Measurements from ENCODE around the gene JMJD4.
"Not testable (repeated sequence)": the region's sequence is repeated elsewhere in the genome, so short reads cannot be mapped to it uniquely, and the experiment has no call there.

The JMJD4 gene

DNA sequence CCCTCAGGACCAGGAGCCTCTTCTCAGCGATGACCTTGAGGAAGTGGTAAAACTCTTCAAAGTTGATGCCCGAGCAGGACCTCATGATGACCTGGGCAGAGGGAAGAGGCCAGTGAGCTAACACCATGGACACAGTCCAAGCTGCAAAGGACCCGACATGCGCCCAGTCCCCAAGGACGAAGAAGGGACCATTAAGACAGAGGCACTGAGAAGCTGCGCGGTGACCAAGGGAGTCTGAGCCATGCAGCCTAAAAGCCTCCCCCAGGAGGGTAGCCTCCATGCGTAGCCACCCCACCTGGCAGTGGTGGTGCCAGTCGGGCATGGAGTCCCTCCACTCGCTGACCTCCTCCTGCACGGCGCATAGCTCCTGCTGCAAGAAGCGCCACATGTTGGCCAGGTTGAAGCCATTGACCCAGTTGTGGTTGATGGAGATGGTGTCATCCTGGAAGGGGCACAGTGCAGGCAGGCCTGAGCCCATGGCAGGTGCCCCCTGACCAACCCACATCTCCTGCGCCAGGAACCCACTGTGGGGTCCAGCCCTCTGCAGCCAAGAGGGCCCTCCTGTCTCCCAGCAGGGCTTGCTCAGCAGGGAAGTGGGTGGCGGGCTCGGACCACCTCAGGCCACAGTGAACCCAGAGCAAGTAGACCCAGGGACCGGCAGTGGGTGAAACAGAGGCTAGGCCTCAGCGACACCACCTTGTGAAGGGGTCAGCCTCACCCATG, 2.4 kb downstream of the JMJD4 start:
- DNase-seq (ENCODE audit: low read depth, low spot score): no peak

DNA sequence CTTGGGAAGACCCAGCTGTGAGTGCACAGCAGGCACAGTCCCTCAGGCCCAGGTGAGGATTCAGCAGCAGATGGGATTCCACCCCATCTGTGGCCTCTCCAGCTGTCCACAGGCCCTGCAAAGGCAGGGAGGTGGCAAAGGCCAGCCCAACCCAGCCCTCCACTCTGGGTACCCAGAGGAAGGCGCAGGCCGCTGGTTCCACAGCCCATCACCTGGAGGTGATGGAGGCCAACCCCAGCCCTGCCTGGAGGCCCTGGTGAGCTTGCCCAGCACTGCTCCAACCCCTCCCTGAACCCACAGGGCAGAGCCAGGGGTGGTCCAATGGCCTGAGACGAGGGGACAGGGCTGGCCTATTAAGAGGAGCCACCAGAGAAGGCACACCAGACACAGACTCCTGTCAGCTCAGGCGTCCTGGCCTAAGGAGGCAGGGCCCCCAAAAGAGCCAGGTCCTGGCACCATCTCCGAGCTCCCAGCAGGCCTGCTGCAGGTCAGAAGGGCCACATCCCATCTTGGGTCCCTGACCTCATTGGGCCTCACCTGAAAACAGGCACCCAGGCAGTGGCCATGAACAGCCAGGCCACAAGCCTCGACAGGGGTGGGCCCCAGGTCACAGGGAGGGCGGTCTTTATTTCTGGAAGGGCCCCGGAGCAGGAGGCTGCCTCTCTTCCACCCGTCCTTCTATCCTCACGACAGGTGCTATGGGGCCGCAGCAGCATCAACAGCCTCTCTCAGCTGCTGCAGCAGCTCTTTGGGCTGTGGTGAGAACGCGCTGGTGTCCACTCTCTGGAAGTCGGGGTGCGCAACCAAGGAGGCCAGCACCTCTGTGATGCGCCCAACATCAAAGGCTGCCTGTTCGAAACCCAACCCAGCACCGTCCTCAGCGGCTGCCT, 3.2 kb downstream of the JMJD4 start:
- DNase-seq (ENCODE audit: low read depth, low spot score): no peak

DNA sequence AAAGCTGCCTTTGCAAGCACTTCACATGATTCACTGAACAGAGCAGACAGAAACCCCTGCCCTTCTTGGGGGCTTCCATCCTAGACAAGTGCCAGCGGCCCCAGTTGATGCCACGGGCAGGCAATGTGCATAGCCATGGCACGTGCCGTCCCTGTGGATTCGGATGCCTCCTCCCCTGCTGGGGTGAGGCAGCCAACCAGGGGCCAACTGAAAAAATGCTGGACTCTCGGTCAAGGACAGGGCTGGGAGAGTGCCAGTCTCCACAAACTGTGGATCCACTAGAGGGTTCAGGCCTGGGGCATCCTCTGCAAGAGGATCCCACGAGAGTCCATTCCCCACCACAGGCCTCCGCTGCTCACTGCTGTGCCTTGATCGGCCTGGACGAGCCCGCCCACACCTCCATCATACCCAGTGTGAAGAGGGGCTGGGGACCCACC, 3.8 kb downstream of the JMJD4 start:
- DNase-seq (ENCODE audit: low read depth, low spot score): no peak

DNA sequence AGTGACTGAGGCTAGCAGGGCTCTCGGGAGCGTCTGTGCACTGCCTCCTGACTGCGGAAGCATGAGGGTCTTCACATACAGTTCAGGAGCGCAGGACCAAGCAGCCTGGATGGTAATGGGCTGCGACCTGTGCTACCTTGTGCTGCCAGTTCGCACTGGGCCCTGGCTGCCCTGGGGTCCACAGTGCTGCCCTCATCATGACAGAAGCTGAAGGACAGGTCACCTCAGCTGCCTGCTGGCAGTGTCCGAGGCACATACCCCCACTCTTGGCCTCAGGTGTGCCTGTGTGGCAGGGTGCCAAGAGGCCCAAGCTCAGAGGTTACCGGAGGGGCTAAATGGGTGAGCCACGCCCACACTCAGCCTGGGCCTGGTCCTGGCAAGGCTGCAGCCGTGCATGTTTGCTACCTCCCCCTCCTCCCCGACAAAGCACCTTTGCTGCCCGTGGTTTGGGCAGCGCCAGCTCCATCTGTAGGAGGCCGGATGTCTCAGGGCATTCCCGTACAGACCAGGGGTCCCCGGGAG, 4.4 kb downstream of the JMJD4 start:
- DNase-seq (ENCODE audit: low read depth, low spot score): no peak

DNA sequence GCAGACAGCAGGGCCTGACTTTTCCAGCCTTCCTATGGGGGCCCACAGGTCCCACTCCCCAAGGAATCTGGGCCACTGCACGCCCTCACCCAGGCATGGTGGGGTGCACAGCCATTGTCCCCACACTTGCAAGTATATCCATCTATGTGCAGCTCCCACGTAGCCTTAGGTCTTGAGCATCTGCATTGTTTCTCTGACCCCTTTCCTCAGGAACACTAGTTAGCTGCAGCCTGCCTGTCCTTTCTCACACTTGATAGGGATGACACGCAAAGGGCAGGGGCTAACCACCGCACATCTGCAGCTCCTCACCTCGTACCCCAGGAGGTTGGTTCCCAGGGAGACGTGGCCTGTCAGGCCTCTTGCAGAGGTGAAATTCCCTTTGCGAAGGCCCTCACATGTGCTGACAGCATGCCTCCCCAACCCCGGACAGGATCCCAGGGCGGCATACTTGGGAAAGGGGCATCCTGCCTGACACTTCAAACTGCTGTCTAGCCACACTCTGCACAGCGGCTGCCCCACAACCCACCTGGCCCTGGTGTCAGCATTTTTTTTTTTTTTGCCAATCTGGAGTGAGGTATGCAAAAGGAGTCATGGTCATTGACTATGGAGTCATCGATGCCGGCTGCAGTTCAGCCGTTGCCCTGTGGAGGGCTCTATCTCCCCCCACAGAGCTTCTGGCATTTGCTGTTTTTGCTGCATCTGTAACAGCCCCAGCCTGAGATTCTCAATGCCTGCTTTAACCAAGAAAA, 5.0 kb downstream of the JMJD4 start:
- no peak for DNase-seq (ENCODE audit: low read depth, low spot score)

DNA sequence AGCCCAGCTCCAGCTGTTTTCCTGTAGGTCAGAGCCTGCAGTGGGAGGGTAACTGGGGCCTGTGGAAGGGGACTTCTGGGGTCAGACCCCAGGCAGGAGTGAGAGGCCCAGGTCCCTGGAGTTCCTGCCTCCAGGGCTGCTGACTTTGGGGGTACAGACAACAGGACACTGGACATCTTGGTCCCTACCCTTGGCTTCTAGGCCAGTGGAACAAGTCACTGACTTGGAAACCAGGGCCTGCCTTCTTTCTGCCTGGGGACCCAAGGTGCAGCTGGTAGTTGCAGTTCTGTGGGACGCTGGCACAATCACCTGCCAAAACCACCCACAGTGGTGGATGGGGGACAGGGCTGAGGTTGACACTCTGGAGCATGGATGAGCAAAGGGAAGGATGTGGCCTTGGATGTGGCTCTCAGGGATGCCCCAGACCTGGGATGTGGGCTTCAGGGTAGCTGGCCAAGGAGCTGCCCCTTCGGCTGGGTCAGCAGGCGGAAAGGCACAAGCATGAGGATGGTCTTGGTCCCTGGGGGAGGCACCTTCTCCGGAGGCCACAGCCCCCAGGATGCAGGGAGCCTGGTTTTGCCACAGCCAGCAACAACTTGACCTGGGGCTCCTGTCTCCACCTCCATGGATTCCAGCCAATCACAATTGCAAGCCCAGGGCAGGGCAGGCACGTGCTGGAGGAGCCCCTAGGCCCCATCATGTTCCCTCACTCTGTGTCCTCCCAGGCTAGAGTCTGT, 5.8 kb downstream of the JMJD4 start:
- DNase-seq (ENCODE audit: low read depth, low spot score): no peak

DNA sequence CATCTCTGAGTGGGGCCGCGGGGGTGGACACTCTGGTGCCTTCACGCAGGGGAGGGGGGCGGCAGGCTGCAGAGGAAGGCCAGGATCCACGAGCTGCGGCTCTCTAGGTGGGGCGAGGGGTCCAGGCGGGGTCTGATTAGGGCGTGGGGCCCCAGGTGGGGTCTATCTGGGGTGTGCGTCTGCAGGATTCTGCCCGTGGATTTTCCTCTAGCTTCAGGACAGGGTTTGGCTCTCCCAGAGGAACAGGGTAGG, 6.3 kb downstream of the JMJD4 start:
- DNase-seq (ENCODE audit: low read depth, low spot score): no peak

DNA sequence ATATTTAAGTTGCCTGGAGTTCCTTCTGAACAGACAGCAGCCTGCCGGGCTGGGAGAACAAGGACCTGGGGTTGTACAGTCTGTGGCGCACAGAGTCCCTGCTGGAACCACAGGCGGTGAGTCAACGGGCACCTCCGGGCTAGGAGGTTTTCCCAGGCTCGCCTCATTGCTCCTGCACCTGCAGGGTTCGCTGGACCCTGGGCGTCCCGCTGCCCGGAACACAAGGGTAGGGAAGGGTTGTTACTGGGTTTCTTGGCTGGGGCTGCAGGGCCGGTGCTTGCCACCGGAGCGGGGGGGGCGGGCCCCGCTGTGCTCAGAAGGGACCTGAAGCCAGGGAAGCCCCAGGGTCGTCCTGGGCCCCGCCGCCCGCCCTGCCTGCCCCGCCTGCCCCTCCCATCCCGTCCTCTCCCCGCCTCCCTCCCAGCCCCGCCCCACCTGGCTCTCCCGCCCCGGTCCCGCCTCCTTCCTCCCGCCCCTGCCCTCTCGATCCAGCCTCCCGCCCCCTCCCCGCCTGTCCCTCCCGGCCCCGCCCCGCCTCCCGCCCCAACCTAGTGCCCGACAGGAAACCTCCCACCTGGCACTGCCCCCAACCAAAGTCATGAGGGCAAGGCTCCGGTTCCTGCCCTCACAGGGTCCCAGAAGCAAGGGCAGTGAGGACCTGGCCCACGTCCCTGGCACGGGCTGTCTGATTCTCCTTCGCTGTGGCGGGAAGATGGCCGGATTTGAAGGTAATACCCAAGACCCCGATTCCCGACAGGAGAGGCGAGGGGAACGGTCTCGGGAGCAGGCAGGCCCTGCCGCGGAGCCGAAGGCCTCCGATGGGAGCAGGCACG, 6.8 kb downstream of the JMJD4 start:
- no peak for DNase-seq (ENCODE audit: low read depth, low spot score)

DNA sequence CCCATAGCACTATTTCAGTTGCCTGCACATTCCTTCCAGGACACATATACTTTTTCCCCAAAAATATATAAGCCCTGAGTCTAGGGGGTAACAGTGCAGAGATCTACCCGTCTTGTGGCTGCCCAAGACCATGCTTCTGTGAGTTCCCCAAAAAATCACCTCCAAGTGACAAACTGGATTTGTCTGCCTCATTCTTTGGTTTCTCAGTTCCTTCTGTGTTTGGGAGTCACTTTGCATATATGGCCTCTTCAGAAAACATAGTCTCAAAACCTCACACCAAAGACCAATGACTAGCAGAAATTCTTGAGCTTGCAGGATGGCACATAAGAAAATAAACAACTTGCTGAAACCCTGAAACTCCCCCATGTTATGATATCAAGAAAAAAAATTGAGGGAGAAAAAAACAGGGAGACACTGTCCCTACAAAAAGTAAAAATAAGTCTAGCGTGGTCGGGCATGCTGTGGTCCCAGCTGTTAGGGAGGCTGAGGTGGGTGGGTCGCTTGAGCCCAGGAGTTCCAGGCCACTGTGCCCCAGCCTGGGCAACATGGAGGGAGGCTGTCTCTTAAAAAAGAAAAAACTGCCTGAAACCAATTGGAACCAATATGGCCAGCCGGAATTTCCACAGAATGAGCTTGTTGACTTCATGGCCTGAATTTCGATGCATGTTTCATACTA, 8.0 kb downstream of the JMJD4 start:
- DNase-seq (ENCODE audit: low read depth, low spot score): no peak

DNA sequence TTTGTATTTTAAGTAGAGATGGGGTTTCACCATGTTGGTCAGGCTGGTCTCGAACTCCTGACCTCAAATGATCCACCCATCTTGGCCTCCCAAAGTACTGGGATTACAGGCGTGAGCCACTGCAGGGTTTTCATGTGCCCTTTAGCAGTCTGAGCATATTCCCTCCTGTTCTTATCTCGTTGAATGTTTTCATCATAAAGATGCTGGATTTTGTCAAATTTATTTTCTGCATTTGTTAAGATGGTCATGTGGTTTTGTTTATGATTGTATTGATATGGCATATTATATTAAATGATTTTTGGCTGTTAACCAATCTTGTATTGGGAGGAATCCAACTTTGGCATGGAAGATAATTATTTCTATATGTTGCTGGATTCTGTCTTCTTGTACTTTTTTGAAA, 8.8 kb downstream of the JMJD4 start:
- DNase-seq (ENCODE audit: low read depth, low spot score): no peak

DNA sequence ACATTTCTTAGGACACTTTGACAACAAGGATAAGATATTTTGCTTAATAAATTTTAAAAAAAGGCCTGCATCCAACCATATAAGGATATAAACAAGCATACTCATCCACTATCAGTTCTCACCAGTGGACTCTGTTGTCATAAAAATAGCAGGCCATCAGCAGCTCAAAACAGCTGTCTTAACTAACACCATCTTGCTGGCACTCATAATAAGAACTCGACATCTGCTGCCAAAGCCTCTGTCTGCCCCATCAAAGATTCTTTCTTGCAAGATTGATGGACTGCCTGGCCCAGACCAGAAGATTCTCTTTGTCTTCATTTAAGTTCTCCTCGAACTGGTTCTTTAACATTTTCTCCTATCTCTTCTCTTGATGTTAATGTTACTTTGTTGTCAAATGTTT, 10.1 kb downstream of the JMJD4 start:
- no peak for DNase-seq (ENCODE audit: low read depth, low spot score)

DNA sequence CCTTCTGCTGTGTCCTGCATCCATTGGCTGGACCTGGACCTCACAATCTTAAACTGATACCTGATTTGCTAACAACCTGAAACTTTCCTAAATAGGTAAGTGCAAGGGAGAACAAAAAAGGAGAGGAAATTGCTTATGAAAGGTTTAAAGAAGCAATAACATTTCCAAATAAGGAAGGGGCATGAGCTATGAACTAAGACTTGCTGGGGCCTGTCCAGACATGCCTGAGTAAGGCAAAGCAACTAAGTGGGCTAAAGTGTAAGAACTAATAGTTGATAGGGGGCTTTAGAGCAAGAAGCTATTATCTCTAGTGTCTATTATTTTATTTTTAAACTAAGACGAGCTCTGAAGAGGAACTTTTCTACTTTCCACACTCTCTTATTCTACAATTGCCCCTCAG, 11.6 kb downstream of the JMJD4 start:
- DNase-seq (ENCODE audit: low read depth, low spot score): no peak

DNA sequence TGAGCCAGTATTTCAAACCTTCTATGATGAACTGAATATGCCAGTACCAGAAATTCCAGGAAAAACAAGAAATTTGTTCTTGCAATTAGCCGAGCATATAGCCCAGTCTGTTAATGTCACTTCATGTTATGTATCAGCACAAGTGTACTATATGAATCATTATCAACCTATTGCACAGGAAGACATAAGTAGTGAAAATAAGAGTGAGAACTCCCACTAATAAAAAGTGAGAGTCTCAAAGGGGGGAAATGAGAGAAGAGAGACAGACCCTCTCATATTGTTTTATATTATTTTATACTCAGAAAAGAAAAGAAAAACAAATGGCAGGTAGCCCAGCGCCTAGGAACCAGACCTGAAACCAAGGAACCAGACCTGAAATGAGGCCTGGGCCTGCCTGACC, 16.2 kb downstream of the JMJD4 start:
- no peak for DNase-seq (ENCODE audit: low read depth, low spot score)

DNA sequence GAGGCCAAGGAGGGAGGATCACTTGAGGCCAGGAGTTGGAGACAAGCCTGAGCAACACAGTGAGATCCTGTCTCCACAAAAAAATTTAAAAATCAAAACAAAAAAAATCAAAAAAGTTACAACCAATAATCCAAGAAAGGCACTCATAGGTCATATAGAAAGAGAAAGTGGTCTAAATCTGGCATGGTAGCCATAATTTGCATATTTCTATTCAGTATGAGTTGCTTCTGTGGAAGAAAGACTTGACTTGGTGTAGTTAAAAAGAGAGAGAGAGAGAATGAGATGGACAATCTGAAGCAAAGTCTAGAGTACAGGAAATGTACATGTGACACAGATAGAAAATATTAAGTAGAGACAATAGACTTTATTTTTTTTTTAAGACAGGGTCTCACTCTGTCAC, 22.5 kb downstream of the JMJD4 start:
- DNase-seq (ENCODE audit: low read depth, low spot score): no peak

DNA sequence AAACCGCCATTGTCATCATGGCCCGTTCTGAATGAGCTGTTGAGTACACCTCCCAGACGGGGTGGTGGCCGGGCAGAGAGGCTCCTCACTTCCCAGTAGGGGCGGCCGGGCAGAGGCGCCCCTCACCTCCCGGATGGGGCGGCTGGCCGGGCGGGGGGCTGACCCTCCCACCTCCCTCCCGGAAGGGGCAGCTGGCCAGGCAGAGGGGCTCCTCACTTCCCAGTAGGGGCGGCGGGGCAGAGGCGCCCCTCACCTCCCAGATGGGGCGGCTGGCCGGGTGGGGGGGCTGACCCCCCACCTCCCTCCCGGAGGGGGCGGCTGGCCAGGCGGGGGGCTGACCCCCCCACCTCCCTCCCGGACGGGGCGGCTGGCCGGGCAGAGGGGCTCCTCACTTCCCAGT, 24.6 kb downstream of the JMJD4 start:
- not testable (repeated sequence) for DNase-seq (ENCODE audit: low read depth, low spot score)

DNA sequence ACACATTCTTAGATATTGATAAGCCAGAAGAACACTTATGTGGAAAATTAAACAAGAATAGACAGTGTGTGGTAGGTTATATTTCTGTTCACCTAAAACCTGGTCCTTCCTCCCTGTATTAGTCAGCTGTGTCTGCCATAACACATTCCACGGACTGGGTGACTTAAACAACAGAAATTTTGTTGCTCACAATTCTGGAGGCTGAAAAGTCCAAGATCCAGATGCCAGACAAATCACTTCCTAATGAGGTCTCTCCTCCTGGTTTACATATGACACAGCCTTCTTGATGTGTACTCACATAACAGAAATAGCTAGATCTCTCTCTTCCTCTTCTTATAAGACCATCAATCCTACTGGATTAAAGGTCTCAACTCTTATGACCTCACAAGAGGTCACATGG, 25.7 kb downstream of the JMJD4 start:
- DNase-seq (ENCODE audit: low read depth, low spot score): no peak

DNA sequence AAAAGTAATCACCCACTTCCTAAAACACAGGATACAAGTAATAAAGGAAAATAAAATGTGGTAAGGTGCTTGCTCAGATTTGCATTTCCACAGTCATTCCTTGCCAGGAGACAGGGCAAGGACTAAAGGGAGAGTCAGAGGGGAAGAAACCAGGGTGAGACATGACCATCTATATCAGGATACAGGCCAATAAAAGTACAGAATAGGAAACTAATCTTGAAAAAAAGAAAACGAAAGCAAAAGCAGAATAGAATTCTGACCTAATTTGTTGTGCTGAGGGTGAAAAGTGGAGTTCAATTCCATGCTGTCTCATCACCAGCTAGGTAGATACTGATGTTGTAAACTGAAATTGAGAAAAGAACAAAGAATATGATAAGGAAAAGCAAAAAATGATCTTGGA, 27.3 kb downstream of the JMJD4 start:
- no peak for DNase-seq (ENCODE audit: low read depth, low spot score)

DNA sequence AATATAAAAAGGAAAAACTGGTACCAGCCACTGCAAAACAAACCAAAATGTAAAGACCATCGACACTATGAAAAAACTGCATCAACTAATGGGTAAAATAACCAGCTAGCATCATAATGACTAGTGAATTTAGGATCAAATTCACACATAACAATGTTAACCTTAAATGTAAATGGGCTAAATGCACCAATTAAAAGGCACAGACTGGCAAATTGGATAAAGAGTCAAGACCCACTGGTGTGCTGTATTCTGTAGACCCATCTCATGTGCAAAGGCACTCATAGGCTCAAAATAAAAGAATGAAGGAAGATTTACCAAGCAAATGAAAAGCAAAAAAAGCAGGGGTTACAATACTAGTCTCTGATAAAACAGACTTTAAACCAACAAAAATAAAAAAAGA, 33.5 kb downstream of the JMJD4 start:
- not testable (repeated sequence) for DNase-seq (ENCODE audit: low read depth, low spot score)

DNA sequence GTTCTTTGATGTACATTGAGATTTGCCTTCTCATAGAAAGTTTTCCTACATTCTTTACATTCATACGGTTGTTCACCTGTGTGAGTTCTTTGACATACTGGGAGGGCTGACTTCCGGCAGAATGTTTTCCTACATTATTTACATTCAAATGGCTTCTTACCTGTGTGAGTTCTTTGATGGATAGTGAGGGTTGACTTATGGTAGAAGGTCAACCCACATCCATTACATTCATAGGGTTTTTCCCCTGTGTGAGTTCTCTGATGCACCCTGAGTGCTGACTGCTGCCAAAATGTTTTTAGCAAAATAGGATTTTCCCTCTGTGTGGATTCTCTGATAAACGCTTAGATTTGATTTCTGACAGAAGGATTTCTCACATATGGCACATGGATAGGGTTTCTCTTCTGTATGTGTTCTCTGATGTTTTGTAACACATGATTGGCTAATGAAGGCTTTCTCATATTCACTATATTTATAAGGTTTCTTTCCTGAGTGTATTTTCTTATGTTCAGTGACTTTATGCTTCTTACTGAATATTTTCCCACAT, 37.7 kb downstream of the JMJD4 start:
- no peak for DNase-seq (ENCODE audit: low read depth, low spot score)

DNA sequence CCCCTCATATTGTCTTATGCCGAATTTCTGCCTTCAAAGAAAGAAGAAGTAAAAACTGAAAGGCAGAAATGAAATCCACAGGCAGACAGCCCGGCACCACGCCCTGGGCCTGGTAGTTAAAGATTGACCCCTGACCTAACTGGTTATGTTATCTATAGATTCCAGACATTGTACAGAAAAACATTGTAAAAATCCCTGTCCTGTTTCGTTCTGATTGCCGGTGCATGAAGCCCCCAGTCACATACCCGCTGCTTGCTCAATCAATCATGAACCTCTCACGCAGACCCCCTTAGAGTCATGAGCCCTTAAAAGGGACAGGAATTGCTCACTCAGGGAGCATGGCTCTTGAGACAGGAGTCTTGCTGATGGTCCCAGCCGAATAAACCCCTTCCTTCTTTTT, 49.3 kb downstream of the JMJD4 start:
- DNase-seq (ENCODE audit: low read depth, low spot score): no peak

Measured in activated CD4-positive, CD25-positive, alpha-beta regulatory T cell treated with anti-CD3 and anti-CD28 coated beads, Interleukin-2, amount 50 U/mL, for 16 hours (primary cell).